ENCODE measurements around the gene BPTF.

GRCh38 chr17:67853703-67854102, 28.4 kb downstream of the BPTF start:
- TF ChIP-seq, protein P1, sequence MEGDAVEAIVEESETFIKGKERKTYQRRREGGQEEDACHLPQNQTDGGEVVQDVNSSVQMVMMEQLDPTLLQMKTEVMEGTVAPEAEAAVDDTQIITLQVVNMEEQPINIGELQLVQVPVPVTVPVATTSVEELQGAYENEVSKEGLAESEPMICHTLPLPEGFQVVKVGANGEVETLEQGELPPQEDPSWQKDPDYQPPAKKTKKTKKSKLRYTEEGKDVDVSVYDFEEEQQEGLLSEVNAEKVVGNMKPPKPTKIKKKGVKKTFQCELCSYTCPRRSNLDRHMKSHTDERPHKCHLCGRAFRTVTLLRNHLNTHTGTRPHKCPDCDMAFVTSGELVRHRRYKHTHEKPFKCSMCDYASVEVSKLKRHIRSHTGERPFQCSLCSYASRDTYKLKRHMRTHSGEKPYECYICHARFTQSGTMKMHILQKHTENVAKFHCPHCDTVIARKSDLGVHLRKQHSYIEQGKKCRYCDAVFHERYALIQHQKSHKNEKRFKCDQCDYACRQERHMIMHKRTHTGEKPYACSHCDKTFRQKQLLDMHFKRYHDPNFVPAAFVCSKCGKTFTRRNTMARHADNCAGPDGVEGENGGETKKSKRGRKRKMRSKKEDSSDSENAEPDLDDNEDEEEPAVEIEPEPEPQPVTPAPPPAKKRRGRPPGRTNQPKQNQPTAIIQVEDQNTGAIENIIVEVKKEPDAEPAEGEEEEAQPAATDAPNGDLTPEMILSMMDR (tag by site-specific recombination; IDR thresholded peaks at IDR 0.05) = no peak
- TF ChIP-seq GLIS2 (tag by site-specific recombination; IDR thresholded peaks at IDR 0.05) (no peak), ZNF423 (tag by site-specific recombination; IDR thresholded peaks at IDR 0.05) (no peak)
